PC-9 (cell line): ENCODE results near the gene ROBO2. TPM values are rescaled to one million over a fixed set of nuclear protein-coding genes. Genes with fewer than 3 reads are reported as not detected.

ENCODE experiments used
- BruUV-seq: library from RNA; stranded (reverse); fragments of 400-500 nt; replicated peaks from 2 replicates; lab custom pipeline; 2021; lab: Mats Ljungman, UMichigan
- CTCF ChIA-PET: fragments of 300-600 bp; sonication (Branson Sonifier 250); formaldehyde crosslinking; loops from one replicate; lab custom pipeline; 2022; ENCODE audit warnings: antibody characterized with exemption; lab: Charles Lee
- POLR2A ChIA-PET: fragments of 300-600 bp; sonication (Branson Sonifier 250); formaldehyde crosslinking; loops from one replicate; lab custom pipeline; 2022; ENCODE audit warnings: antibody characterized with exemption; ENCODE audit not compliant: unreplicated experiment; lab: Charles Lee
- DNase-seq, 2 experiments: peaks; one replicate each; pipeline versions ENCODE4 v3.0.0 to v3.0.0-alpha.2; 2015 to 2022; ENCODE audit warnings: mixed read lengths in 1 of 2
- H2AFZ ChIP-seq: fragments of 200-600 bp; sonication (generic); 2 replicates; pipeline ENCODE4 v1.8.1; 2017; ENCODE audit warnings: antibody characterized with exemption
- H3F3A ChIP-seq: fragments of 200-600 bp; sonication (generic); 2 replicates; pipeline ENCODE4 v1.8.1; 2017; ENCODE audit warnings: antibody characterized with exemption, mild to moderate bottlenecking, low read depth; ENCODE audit not compliant: insufficient read depth
- H3K27ac ChIP-seq: fragments of 200-600 bp; sonication (generic); 2 replicates; pipeline ENCODE4 v1.6.1; 2016; ENCODE audit warnings: mixed run types
- H3K27me3 ChIP-seq: fragments of 200-600 bp; sonication (generic); 2 replicates; pipeline ENCODE4 v1.6.1; 2016; ENCODE audit warnings: low read depth, mixed run types; ENCODE audit not compliant: insufficient read depth
- H3K36me3 ChIP-seq: fragments of 200-600 bp; sonication (generic); 2 replicates; pipeline ENCODE4 v1.6.1; 2016; ENCODE audit warnings: low read depth, mixed run types
- H3K4me1 ChIP-seq: fragments of 200-600 bp; sonication (generic); replicated peaks from 2 replicates; pipeline ENCODE4 v1.6.1; 2016; ENCODE audit warnings: mixed run types; ENCODE audit not compliant: insufficient read depth
- H3K4me2 ChIP-seq: fragments of 200-600 bp; sonication (generic); 2 replicates; pipeline ENCODE4 v1.6.1; 2017; ENCODE audit warnings: mixed run types
- H3K4me3 ChIP-seq: fragments of 200-600 bp; sonication (generic); 2 replicates; pipeline ENCODE4 v1.6.1; 2016; ENCODE audit warnings: mixed run types
- H3K79me2 ChIP-seq: fragments of 200-600 bp; sonication (generic); 2 replicates; pipeline ENCODE4 v1.6.1; 2017; ENCODE audit warnings: low read depth, mixed run types
- H3K9me2 ChIP-seq: fragments of 200-600 bp; sonication (generic); 2 replicates; pipeline ENCODE4 v1.8.1; 2017; ENCODE audit warnings: mild to moderate bottlenecking; ENCODE audit not compliant: insufficient read depth
- H3K9me3 ChIP-seq: fragments of 200-600 bp; sonication (generic); 2 replicates; pipeline ENCODE4 v1.8.1; 2016; ENCODE audit warnings: low read depth; ENCODE audit not compliant: insufficient read depth
- H4K20me1 ChIP-seq: fragments of 200-600 bp; sonication (generic); 2 replicates; pipeline ENCODE4 v1.8.1; 2017; ENCODE audit not compliant: insufficient read depth
- CTCF ChIP-seq: fragments of 200-600 bp; sonication (generic); conservative IDR thresholded peaks from 2 replicates; pipeline ENCODE4 v1.6.1; 2017; ENCODE audit warnings: mixed run types, antibody characterized with exemption, mild to moderate bottlenecking, moderate library complexity
- EZH2 ChIP-seq: fragments of 200-600 bp; sonication (generic); IDR thresholded peaks from 2 replicates; pipeline ENCODE4 v1.8.0; 2017; ENCODE audit warnings: antibody characterized with exemption, low read depth
- intact Hi-C: fragments of 100-400 bp; cut with micrococcal nuclease; formaldehyde crosslinking; loops from one replicate; pipeline ENCODE4 v1.10.0; 2022; ENCODE audit not compliant: unreplicated experiment
- total RNA-seq: library from RNA; stranded (reverse); gene quantifications from 2 replicates; pipeline ENCODE4 v1.2.3, GENCODE V29; 2021

Gene ROBO2
- total RNA-seq, 1 experiment from 2014 or later: 0.39 TPM

GRCh38 chr3:77412021-77412438 lies 372.1 kb downstream of the ROBO2 start:
- no peaks in the 10 kb centered on the region for H3F3A ChIP-seq
- no peak for TF ChIP-seq EZH2
- TF ChIP-seq CTCF: no peak
- H3K79me2 ChIP-seq: no peaks in the 10 kb centered on the region
- no peak overlapping the region for H2AFZ ChIP-seq
- H3K36me3 ChIP-seq: no peaks in the 10 kb centered on the region
- H3K27ac ChIP-seq: no peak overlapping the region
- H3K9me3 ChIP-seq: no peaks in the 10 kb centered on the region
- ChIA-PET CTCF (no interaction called here), POLR2A (interaction anchor here (0.6 kb wide), 1 partner anchor 422 kb away, joined by 7 read pairs; no protein-coding TSS in a partner anchor)
- H4K20me1 ChIP-seq: no peaks in the 10 kb centered on the region
- peak in 1 of 2 experiments; percentile 12 for DNase-seq
- no peaks in the 10 kb centered on the region for H3K4me1 ChIP-seq
- intact Hi-C loops: loop anchor here (5.0 kb wide), 1 partner anchor 40 kb away; no protein-coding TSS in a partner anchor
- no peak overlapping the region for H3K4me3 ChIP-seq
- no TSS peak for BruUV-seq
- no peaks in the 10 kb centered on the region for H3K9me2 ChIP-seq
- H3K4me2 ChIP-seq: no peak overlapping the region
- no peaks in the 10 kb centered on the region for H3K27me3 ChIP-seq

- Histone ChIP-seq H3K27ac (no peak overlapping the region), H3K4me2 (no peak overlapping the region), H3K9me3 (no peaks in the 10 kb centered on the region), H3K4me1 (no peaks in the 10 kb centered on the region), H3K4me3 (no peak overlapping the region), H3K36me3 (no peaks in the 10 kb centered on the region), H3F3A (no peaks in the 10 kb centered on the region), H3K9me2 (no peaks in the 10 kb centered on the region), H2AFZ (no peak overlapping the region), H4K20me1 (no peaks in the 10 kb centered on the region), H3K27me3 (no peaks in the 10 kb centered on the region), H3K79me2 (no peaks in the 10 kb centered on the region)
- DNase-seq: no peak
- TF ChIP-seq CTCF (no peak), EZH2 (no peak)
- CTCF ChIA-PET: no interaction called here
- intact Hi-C loops: loop anchor here (5.0 kb wide), 1 partner anchor 40 kb away; no protein-coding TSS in a partner anchor
- POLR2A ChIA-PET: no interaction called here
- BruUV-seq: no TSS peak
Measured at GRCh38 chr3:77412584-77412983, 372.7 kb downstream of the ROBO2 start.

- no TSS peak for BruUV-seq
- intact Hi-C loops: loop anchor here (5.0 kb wide), 1 partner anchor 43 kb away; no protein-coding TSS in a partner anchor
- DNase-seq: no peak
- H3K79me2 ChIP-seq: no peaks in the 10 kb centered on the region
- no peak overlapping the region for H3K4me3 ChIP-seq
- TF ChIP-seq CTCF (no peak), EZH2 (no peak)
- H3K4me1 ChIP-seq: no peaks in the 10 kb centered on the region
- H3K27ac ChIP-seq: no peak overlapping the region
- no peaks in the 10 kb centered on the region; the same call in 1 of the 2 replicates for H3K9me2 ChIP-seq
- H3K27me3 ChIP-seq: no peaks in the 10 kb centered on the region
- CTCF ChIA-PET: no interaction called here
- H3K4me2 ChIP-seq: no peak overlapping the region
- no peaks in the 10 kb centered on the region for H3F3A ChIP-seq
- no peak overlapping the region for H2AFZ ChIP-seq
- no peaks in the 10 kb centered on the region for H3K36me3 ChIP-seq
- POLR2A ChIA-PET: no interaction called here
- no peaks in the 10 kb centered on the region for H4K20me1 ChIP-seq
- H3K9me3 ChIP-seq: no peaks in the 10 kb centered on the region
Measured at GRCh38 chr3:77414881-77415280, 375.0 kb downstream of the ROBO2 start.
